ENCODE measurements around the gene SMAD3. TPM values are rescaled to one million over a fixed set of nuclear protein-coding genes. Genes with fewer than 3 reads are reported as not detected.

Gene SMAD3
- total and polyA plus RNA-seq, 2 of the 8 experiments (the other 6 are each of a cell fraction or from before 2014, with no cell fraction given), result 10.1 to 12.4 TPM

GRCh38 chr15:67124111-67124510 lies 58.7 kb downstream of the SMAD3 start:
- Histone ChIP-seq H3K56ac (replicated peaks; ENCODE audit: insufficient read length, low read depth, low read length) (no peak overlapping the region), H3K4me3 (ENCODE audit: extremely low read depth in 1 of 4, insufficient read depth in 2 of 4, low read depth in 3 of 4, low read length in 4 of 4) (no peak overlapping the region), H3K4ac (replicated peaks; ENCODE audit: insufficient read length, low read depth, low read length) (no peak overlapping the region), H3K23ac (ENCODE audit: insufficient read length) (no peak overlapping the region), H3K9ac (replicated peaks in 1 of 4; ENCODE audit: extremely low read depth in 1 of 4, low read depth in 3 of 4, low read length in 3 of 4) (no peak overlapping the region), H2BK120ac (replicated peaks; ENCODE audit: low read depth, low read length) (no peak overlapping the region), H4K8ac (ENCODE audit: extremely low read depth, insufficient read depth, low read length) (no peak overlapping the region), H4K91ac (replicated peaks; ENCODE audit: insufficient read length, low read length) (no peak overlapping the region), H3K79me1 (ENCODE audit: low read depth, low read length) (no peaks in the 10 kb centered on the region), H2BK12ac (ENCODE audit: low read depth, low read length) (no peak overlapping the region), H2BK5ac (ENCODE audit: low read depth, low read length) (no peak overlapping the region), H3K9me3 (ENCODE audit: insufficient read depth in 2 of 2, low read depth in 1 of 2, low read length in 1 of 2) (no peaks in the 10 kb centered on the region), H3K79me2 (ENCODE audit: control insufficient read depth in 1 of 2, insufficient read depth in 2 of 2, low read length in 2 of 2) (no peaks in the 10 kb centered on the region), H3K4me2 (ENCODE audit: insufficient read depth in 1 of 2, low read depth in 2 of 2, low read length in 2 of 2) (no peak overlapping the region), H4K5ac (ENCODE audit: insufficient read length, low read depth, low read length) (no peak overlapping the region), H3K14ac (ENCODE audit: insufficient read length) (no peak overlapping the region), H3K27ac (ENCODE audit: low read depth, low read length) (no peak overlapping the region), H2AFZ (ENCODE audit: low read length) (no peak overlapping the region), H2AK5ac (ENCODE audit: low read depth, low read length) (no peak overlapping the region), H3K18ac (ENCODE audit: extremely low read depth, low read length) (no peak overlapping the region), H3K23me2 (ENCODE audit: low read depth, low read length) (no peaks in the 10 kb centered on the region), H3K27me3 (replicated peaks in 1 of 4; ENCODE audit: control insufficient read depth in 3 of 4, extremely low read depth in 1 of 4, insufficient read depth in 3 of 4, low read length in 3 of 4) (no peaks in the 10 kb centered on the region), H3K36me3 (ENCODE audit: control insufficient read depth in 2 of 4, insufficient read depth in 4 of 4, low read length in 3 of 4) (no peaks in the 10 kb centered on the region), H2BK20ac (ENCODE audit: low read length) (no peak overlapping the region), H3K4me1 (replicated peaks in 1 of 4; ENCODE audit: control insufficient read depth in 3 of 4, insufficient read depth in 4 of 4, low read length in 3 of 4) (peaks cover 0 to 2% (median 0%) of the 10 kb centered on the region in 4 experiments; a peak in 3 of 7 replicates), H2BK15ac (ENCODE audit: low read length) (no peak overlapping the region), H4K20me1 (replicated peaks in 1 of 2; ENCODE audit: control insufficient read depth in 1 of 2, insufficient read depth in 2 of 2, low read length in 2 of 2) (no peaks in the 10 kb centered on the region)
- POLR2A ChIA-PET (ENCODE audit: partially characterized antibody), result interaction anchor here (1.2 kb wide), 1 partner anchor 11 kb away, joined by 3 read pairs; no protein-coding TSS in a partner anchor
- CTCF ChIA-PET (ENCODE audit: partially characterized antibody), result interaction anchor here (0.7 to 1.9 kb wide), 4 partner anchors 21 to 514 kb away, joined by 3 to 7 read pairs (median 3); no protein-coding TSS in a partner anchor
- WGBS, 2 experiments (ENCODE audit: extremely low coverage in 1 of 2, insufficient coverage in 1 of 2, insufficient read length in 1 of 2, insufficient replicate concordance in 2 of 2, low coverage in 1 of 2, low lambda C conversion rate in 2 of 2, missing lambda C conversion rate in 1 of 2), result 90% methylated on average over 3 of the region's 3 CpGs; no CpG with 5 or more reads in 1 of the 2 experiments
- FAIRE-seq, result no peak
- DNase-seq (ENCODE audit: low read depth in 1 of 2, low spot score in 2 of 2), result no peak
- TF ChIP-seq PHF8 (conservative IDR thresholded peaks at IDR 0.05; ENCODE audit: low read depth, low read length) (no peak), BACH1 (IDR thresholded peaks at IDR 0.05; ENCODE audit: low read length) (no peak), POLR2AphosphoS5 (IDR thresholded peaks at IDR 0.05; ENCODE audit: low read depth, low read length) (no peak), TEAD4 (IDR thresholded peaks at IDR 0.05; ENCODE audit: low read depth, low read length) (no peak), NRF1 (IDR thresholded peaks at IDR 0.05; ENCODE audit: low read depth, low read length) (no peak), RAD21 (IDR thresholded peaks at IDR 0.05 in 1 of 2, conservative IDR thresholded peaks at IDR 0.05 in 1 of 2; ENCODE audit: low read depth in 2 of 2, low read length in 2 of 2) (no peak), GTF2F1 (IDR thresholded peaks at IDR 0.05; ENCODE audit: borderline replicate concordance, low read depth, low read length) (no peak), TAF7 (optimal IDR thresholded peaks at IDR 0.05; ENCODE audit: borderline replicate concordance, low read depth, low read length) (no peak), JUN (IDR thresholded peaks at IDR 0.05; ENCODE audit: low read depth, low read length) (no peak), EZH2 (IDR thresholded peaks at IDR 0.05; ENCODE audit: low read depth, low read length, severe bottlenecking) (no peak), CTCF (IDR thresholded peaks at IDR 0.05; ENCODE audit: control extremely low read depth in 1 of 3, insufficient read depth in 1 of 3, low read depth in 1 of 3, low read length in 3 of 3) (no peak)

Measured in H1 (cell line).